Osteoblast (primary cell): ENCODE results near the gene AGPS. TPM values are rescaled to one million over a fixed set of nuclear protein-coding genes. Genes with fewer than 3 reads are reported as not detected.

Source experiments
- DNase-seq: peaks from one replicate; pipeline ENCODE4 v3.0.0; 2011; ENCODE audit warnings: low spot score, mixed read lengths; ENCODE audit not compliant: insufficient read length; ENCODE audit errors: missing footprints
- H2AFZ ChIP-seq: 2 replicates; pipeline ENCODE4 v1.6.0; 2011; ENCODE audit warnings: mild to moderate bottlenecking, low read length
- H3K27ac ChIP-seq: 2 replicates; pipeline ENCODE4 v1.5.1; 2011; ENCODE audit warnings: mild to moderate bottlenecking, low read depth, low read length, moderate library complexity
- H3K27me3 ChIP-seq: 2 replicates; pipeline ENCODE4 v1.6.0; 2012; ENCODE audit warnings: mild to moderate bottlenecking, control low read depth, inconsistent platforms, low read length, moderate library complexity; ENCODE audit not compliant: insufficient read depth
- H3K36me3 ChIP-seq: 2 replicates; pipeline ENCODE4 v1.5.1; 2011; ENCODE audit warnings: mild to moderate bottlenecking, low read length, control low read depth, moderate library complexity; ENCODE audit not compliant: insufficient read depth
- H3K4me1 ChIP-seq: 2 replicates; pipeline ENCODE4 v1.5.1; 2011; ENCODE audit warnings: mild to moderate bottlenecking, low read length, control low read depth, moderate library complexity; ENCODE audit not compliant: insufficient read depth
- H3K4me2 ChIP-seq: 2 replicates; pipeline ENCODE4 v1.6.0; 2011; ENCODE audit warnings: mild to moderate bottlenecking, low read length; ENCODE audit not compliant: insufficient read depth
- H3K4me3 ChIP-seq: fragments of 200-600 bp; sonication (generic); 3 replicates; pipeline ENCODE4 v1.5.1; 2012; ENCODE audit warnings: mild to moderate bottlenecking, low read length, inconsistent platforms; ENCODE audit not compliant: insufficient read depth
- H3K79me2 ChIP-seq: 2 replicates; pipeline ENCODE4 v1.6.0; 2012; ENCODE audit warnings: mild to moderate bottlenecking, low read length, control low read depth, inconsistent platforms; ENCODE audit not compliant: insufficient read depth
- H3K9me3 ChIP-seq: 2 replicates; pipeline ENCODE4 v1.5.1; 2011; ENCODE audit warnings: low read depth, low read length, control low read depth
- H4K20me1 ChIP-seq: 2 replicates; pipeline ENCODE4 v1.6.0; 2012; ENCODE audit warnings: mild to moderate bottlenecking, low read length, control low read depth; ENCODE audit not compliant: insufficient read depth
- total RNA-seq: library from RNA; depleted of rRNA; stranded (reverse); fragments of >200 nt; gene quantifications from 2 replicates; pipeline ENCODE4 v1.2.3, GENCODE V29; 2012
- TF ChIP-seq, protein P1 (sequence below): IDR thresholded peaks from 2 replicates; pipeline ENCODE4 v1.5.1; 2011; ENCODE audit warnings: mild to moderate bottlenecking, low read depth, low read length, moderate library complexity; ENCODE audit errors: extremely low read depth

AGPS gene
- total RNA-seq, 1 donor = 34.0 TPM

DNA sequence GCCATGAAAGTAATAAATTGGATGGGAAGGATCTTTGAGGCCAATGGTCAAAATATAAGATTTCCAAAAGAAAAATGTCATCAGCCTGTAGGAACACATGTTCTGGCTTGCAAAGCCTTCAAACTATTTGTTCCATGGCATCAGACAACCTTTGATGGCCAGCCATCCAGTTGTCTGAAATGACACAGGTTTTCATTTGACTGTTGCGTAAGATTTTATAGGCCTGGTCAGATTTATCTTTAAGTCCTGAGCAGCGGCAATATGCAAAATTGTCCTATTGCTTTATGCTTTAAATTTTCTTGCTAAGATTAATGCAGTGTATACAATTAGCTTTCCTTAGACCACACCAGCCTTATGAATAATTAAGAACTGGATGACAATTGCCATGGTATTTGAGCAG is 167.1 kb downstream of the AGPS start:
- no peak overlapping the region for H3K4me2 ChIP-seq
- H2AFZ ChIP-seq = no peak overlapping the region
- H4K20me1 ChIP-seq = no peaks in the 10 kb centered on the region
- no peak overlapping the region for H3K4me3 ChIP-seq
- TF ChIP-seq, protein P1, sequence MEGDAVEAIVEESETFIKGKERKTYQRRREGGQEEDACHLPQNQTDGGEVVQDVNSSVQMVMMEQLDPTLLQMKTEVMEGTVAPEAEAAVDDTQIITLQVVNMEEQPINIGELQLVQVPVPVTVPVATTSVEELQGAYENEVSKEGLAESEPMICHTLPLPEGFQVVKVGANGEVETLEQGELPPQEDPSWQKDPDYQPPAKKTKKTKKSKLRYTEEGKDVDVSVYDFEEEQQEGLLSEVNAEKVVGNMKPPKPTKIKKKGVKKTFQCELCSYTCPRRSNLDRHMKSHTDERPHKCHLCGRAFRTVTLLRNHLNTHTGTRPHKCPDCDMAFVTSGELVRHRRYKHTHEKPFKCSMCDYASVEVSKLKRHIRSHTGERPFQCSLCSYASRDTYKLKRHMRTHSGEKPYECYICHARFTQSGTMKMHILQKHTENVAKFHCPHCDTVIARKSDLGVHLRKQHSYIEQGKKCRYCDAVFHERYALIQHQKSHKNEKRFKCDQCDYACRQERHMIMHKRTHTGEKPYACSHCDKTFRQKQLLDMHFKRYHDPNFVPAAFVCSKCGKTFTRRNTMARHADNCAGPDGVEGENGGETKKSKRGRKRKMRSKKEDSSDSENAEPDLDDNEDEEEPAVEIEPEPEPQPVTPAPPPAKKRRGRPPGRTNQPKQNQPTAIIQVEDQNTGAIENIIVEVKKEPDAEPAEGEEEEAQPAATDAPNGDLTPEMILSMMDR = no peak
- H3K27me3 ChIP-seq = no peaks in the 10 kb centered on the region
- H3K9me3 ChIP-seq = no peaks in the 10 kb centered on the region
- DNase-seq = no peak
- no peaks in the 10 kb centered on the region for H3K4me1 ChIP-seq
- no peak overlapping the region for H3K27ac ChIP-seq
- no peaks in the 10 kb centered on the region for H3K36me3 ChIP-seq
- H3K79me2 ChIP-seq = no peaks in the 10 kb centered on the region

DNA sequence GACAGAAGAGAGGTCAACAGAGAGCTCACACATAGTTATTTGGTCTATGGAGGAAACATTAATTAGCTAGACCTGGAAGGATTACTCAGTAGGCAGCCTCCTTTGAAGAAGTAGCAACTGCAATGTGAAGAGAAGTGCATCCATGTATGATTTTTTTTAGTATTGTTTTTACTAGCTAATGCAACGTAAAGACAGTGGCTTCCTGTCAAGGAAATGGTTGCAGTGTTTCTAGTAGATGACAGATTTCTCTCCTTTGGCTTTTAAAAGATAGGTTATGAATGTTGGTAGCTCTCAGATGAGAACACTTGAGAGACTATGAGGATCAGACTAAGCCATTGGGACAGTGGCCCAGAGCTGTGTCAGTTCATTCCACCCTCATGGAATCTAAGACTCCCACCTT is 175.8 kb downstream of the AGPS start:
- Histone ChIP-seq H3K36me3 (no peaks in the 10 kb centered on the region), H3K9me3 (no peaks in the 10 kb centered on the region), H3K4me1 (no peaks in the 10 kb centered on the region), H3K79me2 (no peaks in the 10 kb centered on the region), H3K4me2 (no peak overlapping the region), H3K27ac (no peak overlapping the region), H4K20me1 (no peaks in the 10 kb centered on the region), H3K27me3 (no peaks in the 10 kb centered on the region), H3K4me3 (no peak overlapping the region), H2AFZ (no peak overlapping the region)
- TF ChIP-seq, protein P1 = no peak
- no peak for DNase-seq

DNA sequence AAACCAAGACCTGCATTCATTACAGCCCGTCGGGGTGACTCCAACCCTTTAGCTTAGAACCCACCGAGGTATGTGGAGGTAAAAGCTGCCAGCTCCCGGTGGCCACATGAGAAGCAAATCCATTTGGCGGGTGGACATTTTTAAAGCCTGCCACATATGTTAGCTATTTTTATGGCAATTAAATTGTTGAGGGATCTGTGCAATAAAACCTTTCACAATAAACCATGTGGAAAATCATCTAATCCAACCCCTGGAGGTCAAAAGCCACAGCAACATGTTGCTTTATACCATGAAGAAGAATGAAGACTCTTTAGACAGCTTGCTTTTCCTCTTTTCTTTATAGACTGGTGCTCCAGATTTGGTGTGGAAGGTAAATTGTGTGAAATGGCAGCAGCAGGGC is 176.3 kb downstream of the AGPS start:
- no peak for DNase-seq
- TF ChIP-seq, protein P1 = no peak
- Histone ChIP-seq H3K4me3 (no peak overlapping the region), H2AFZ (no peak overlapping the region), H3K36me3 (no peaks in the 10 kb centered on the region), H3K27ac (no peak overlapping the region), H3K9me3 (no peaks in the 10 kb centered on the region), H4K20me1 (no peaks in the 10 kb centered on the region), H3K79me2 (no peaks in the 10 kb centered on the region), H3K27me3 (no peaks in the 10 kb centered on the region), H3K4me2 (no peak overlapping the region), H3K4me1 (no peaks in the 10 kb centered on the region)

DNA sequence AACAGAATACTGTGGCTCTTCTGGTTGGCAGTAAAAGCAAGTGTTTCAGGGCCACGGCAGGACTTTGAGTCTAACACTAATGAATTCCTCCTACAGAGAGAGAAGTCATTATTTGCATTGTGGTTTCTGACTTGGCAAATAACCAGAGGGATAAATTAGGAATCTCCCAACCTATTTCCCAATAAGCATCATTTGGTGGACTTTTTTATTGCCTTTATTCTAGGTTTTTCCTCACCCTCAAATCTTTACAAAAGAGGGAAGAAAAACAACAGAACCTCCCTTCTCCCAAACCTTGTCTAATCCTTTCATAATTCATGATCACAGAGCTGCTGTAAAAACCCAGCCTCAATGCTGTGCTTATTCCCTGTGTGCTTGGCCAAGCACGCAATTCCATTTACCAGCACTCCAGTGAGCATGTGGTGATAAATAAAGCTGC is 179.7 kb downstream of the AGPS start:
- H3K27me3 ChIP-seq = no peaks in the 10 kb centered on the region
- H4K20me1 ChIP-seq = no peaks in the 10 kb centered on the region
- no peak for DNase-seq
- no peak overlapping the region for H2AFZ ChIP-seq
- H3K4me1 ChIP-seq = no peaks in the 10 kb centered on the region
- no peaks in the 10 kb centered on the region for H3K36me3 ChIP-seq
- H3K4me2 ChIP-seq = no peak overlapping the region
- TF ChIP-seq, protein P1 = no peak
- H3K27ac ChIP-seq = no peak overlapping the region
- H3K9me3 ChIP-seq = no peaks in the 10 kb centered on the region
- no peaks in the 10 kb centered on the region for H3K79me2 ChIP-seq
- no peak overlapping the region for H3K4me3 ChIP-seq
